Glutamatergic neuron (in vitro differentiated cells): ENCODE data around the gene EEFSEC. TPM values are rescaled to one million over a fixed set of nuclear protein-coding genes. Genes with fewer than 3 reads are reported as not detected.

Experiments used
- DNase-seq: peaks from one replicate; pipeline ENCODE4 v3.0.0; 2022
- H3K27ac Mint-ChIP-seq: one replicate; pipeline ENCODE4 v1.8.0; 2020; ENCODE audit warnings: mild to moderate bottlenecking, mixed read lengths, inconsistent platforms; ENCODE audit not compliant: unreplicated experiment
- H3K27me3 Mint-ChIP-seq: one replicate; pipeline ENCODE4 v1.8.0; 2020; ENCODE audit warnings: mild to moderate bottlenecking, moderate library complexity, mixed read lengths, inconsistent platforms; ENCODE audit not compliant: unreplicated experiment
- H3K36me3 Mint-ChIP-seq: one replicate; pipeline ENCODE4 v1.8.0; 2020; ENCODE audit warnings: mild to moderate bottlenecking, mixed read lengths, inconsistent platforms; ENCODE audit not compliant: unreplicated experiment
- H3K4me1 Mint-ChIP-seq: one replicate; pipeline ENCODE4 v1.8.0; 2020; ENCODE audit warnings: mild to moderate bottlenecking, low read depth, mixed read lengths, inconsistent platforms; ENCODE audit not compliant: unreplicated experiment
- H3K4me3 Mint-ChIP-seq: one replicate; pipeline ENCODE4 v1.8.0; 2020; ENCODE audit warnings: mild to moderate bottlenecking, mixed read lengths, inconsistent platforms; ENCODE audit not compliant: unreplicated experiment
- H3K9me3 Mint-ChIP-seq: one replicate; pipeline ENCODE4 v1.8.0; 2020; ENCODE audit warnings: mild to moderate bottlenecking, moderate library complexity, mixed read lengths, inconsistent platforms; ENCODE audit not compliant: unreplicated experiment
- total RNA-seq: library from RNA; stranded (reverse); fragmentation: NEBNext Ultra II Directional; extraction: Animal tissue kit (Norgen Biotek cat#: 25700); gene quantifications from one replicate; pipeline ENCODE4 v1.2.1, GENCODE V29; 2021; ENCODE audit not compliant: unreplicated experiment
- TF ChIP-seq, protein P1 (sequence below): fragments of 200-600 bp; sonication (generic); IDR thresholded peaks from one replicate; pipeline ENCODE4 v1.5.0; 2021; ENCODE audit not compliant: partially characterized antibody, unreplicated experiment

EEFSEC gene
- total RNA-seq, 1 donor from 2014 or later: 8.3 TPM

GRCh38 chr3:128397484-128397883 is 244.2 kb downstream of the EEFSEC start:
- no peaks in the 10 kb centered on the region for H3K36me3 Mint-ChIP-seq
- no peak overlapping the region for H3K27ac Mint-ChIP-seq
- H3K4me3 Mint-ChIP-seq: no peak overlapping the region
- DNase-seq: no peak
- peaks cover 8% of the 10 kb centered on the region for H3K27me3 Mint-ChIP-seq
- peaks cover 21% of the 10 kb centered on the region for H3K4me1 Mint-ChIP-seq
- TF ChIP-seq, protein P1, sequence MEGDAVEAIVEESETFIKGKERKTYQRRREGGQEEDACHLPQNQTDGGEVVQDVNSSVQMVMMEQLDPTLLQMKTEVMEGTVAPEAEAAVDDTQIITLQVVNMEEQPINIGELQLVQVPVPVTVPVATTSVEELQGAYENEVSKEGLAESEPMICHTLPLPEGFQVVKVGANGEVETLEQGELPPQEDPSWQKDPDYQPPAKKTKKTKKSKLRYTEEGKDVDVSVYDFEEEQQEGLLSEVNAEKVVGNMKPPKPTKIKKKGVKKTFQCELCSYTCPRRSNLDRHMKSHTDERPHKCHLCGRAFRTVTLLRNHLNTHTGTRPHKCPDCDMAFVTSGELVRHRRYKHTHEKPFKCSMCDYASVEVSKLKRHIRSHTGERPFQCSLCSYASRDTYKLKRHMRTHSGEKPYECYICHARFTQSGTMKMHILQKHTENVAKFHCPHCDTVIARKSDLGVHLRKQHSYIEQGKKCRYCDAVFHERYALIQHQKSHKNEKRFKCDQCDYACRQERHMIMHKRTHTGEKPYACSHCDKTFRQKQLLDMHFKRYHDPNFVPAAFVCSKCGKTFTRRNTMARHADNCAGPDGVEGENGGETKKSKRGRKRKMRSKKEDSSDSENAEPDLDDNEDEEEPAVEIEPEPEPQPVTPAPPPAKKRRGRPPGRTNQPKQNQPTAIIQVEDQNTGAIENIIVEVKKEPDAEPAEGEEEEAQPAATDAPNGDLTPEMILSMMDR: no peak
- peaks cover 7% of the 10 kb centered on the region for H3K9me3 Mint-ChIP-seq

DNA sequence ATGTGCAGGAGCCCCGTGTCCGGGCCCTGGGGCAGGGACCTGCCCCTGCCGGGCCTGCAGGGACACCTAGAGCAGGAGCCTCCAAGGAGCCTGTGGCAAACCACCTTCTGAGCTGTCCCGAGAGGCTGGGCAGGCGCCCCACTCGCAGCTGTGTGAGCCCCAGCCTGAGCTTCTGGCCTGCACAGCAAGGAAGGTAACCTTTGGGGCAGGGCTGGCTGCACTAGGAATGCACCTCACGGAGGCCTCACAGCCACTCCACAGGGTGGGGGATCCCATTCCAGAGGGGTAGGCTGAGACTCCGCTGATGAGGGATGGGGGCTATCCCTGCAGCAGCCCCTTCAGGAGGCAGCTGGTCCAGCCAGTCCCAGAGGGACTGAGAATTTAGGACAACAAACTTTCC is 245.3 kb downstream of the EEFSEC start:
- peaks cover 8% of the 10 kb centered on the region for H3K27me3 Mint-ChIP-seq
- H3K36me3 Mint-ChIP-seq: no peaks in the 10 kb centered on the region
- TF ChIP-seq, protein P1: no peak
- DNase-seq: no peak
- no peak overlapping the region for H3K27ac Mint-ChIP-seq
- peaks cover 17% of the 10 kb centered on the region for H3K4me1 Mint-ChIP-seq
- peaks cover 8% of the 10 kb centered on the region for H3K9me3 Mint-ChIP-seq
- H3K4me3 Mint-ChIP-seq: no peak overlapping the region

DNA sequence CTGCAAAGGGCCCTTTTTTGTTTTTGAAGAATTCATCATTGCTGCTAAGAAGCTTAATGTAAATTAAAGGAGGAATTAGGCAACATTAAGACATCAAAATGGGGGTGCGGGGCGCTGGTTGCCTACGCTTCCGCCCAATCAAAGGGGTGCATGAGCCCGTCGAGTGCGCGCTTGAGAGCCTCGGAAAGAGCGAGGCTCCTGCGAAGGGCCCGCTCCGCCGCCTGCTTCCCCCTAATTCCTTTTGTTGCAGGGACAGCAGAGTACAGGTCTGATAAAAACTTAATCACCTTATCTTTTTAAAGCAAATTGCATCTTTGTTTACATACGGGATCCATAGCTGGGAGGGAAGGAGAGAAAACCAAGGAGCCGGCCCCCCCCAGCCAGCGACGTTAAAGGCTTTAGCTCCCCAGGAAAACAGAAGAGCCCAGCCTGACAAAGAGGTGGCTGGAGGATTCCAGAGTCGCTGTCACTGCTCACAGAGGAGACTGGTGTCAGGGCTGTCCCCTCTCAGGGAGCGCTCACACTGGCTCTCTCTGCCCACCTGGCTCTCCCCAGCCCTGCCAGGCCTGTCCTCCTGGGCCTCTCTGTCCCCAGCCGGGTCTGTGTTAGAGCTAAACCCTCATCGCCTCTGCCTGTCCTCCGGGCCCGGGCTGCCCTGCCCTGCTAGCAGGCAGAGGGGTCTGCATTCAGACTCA is 246.1 kb downstream of the EEFSEC start:
- peaks cover 8% of the 10 kb centered on the region for H3K9me3 Mint-ChIP-seq
- TF ChIP-seq, protein P1: no peak
- H3K4me3 Mint-ChIP-seq: no peak overlapping the region
- no peaks in the 10 kb centered on the region for H3K36me3 Mint-ChIP-seq
- peaks cover 23% of the 10 kb centered on the region for H3K4me1 Mint-ChIP-seq
- peaks cover 6% of the 10 kb centered on the region for H3K27me3 Mint-ChIP-seq
- no peak overlapping the region for H3K27ac Mint-ChIP-seq
- DNase-seq: no peak

DNA sequence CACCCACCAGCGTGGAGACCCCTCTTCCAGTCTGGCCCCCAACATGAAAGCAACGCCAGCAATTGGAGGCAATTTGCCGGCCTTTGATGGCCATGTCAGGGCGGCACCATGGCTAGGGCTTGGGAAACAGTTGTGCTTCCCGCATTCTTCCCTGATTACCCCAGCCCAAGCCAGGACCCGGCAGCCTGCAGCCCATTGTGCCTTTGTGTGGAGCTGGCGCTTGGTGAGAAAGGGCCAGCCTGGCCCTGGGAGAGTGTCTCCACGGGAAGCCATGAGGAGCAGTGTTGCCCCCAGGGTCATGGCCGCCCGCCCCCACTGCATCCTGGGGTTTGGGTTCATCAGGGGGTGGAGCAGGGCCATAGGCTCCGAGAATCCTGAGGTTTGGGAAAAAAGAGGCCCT is 247.4 kb downstream of the EEFSEC start:
- no peak for DNase-seq
- Mint-ChIP-seq H3K36me3 (no peaks in the 10 kb centered on the region), H3K27ac (no peak overlapping the region)

DNA sequence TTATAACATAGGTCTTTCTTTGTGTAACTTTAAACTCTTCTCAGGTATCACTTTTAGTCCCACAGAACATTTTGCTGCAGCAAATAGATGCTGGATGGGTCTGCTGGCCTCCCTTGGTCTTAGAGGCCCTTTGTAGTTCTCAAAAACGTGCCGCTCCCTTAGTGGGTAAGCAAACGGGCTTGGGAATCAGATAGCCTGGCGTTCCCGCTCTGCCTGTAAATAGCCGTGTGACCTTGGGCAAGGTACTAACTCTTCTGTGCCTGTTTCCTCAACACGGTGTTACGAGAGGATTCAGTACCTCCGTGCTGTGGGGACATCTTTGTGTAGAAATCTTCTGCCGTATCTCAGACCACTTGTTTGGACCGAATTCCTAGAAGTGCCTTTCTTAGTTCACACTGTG is 249.0 kb downstream of the EEFSEC start:
- no peak for DNase-seq
- TF ChIP-seq, protein P1: no peak
- peak overlapping the region; percentile 36 for H3K27ac Mint-ChIP-seq
- H3K36me3 Mint-ChIP-seq: no peaks in the 10 kb centered on the region
- peaks cover 23% of the 10 kb centered on the region for H3K4me1 Mint-ChIP-seq
- no peak overlapping the region for H3K4me3 Mint-ChIP-seq
- H3K9me3 Mint-ChIP-seq: peaks cover 14% of the 10 kb centered on the region
- peaks cover 10% of the 10 kb centered on the region for H3K27me3 Mint-ChIP-seq

More for the DNA sequence above, 247.4 kb downstream of the EEFSEC start:
- no peak overlapping the region for H3K4me3 Mint-ChIP-seq
- peaks cover 10% of the 10 kb centered on the region for H3K27me3 Mint-ChIP-seq
- H3K9me3 Mint-ChIP-seq: peaks cover 8% of the 10 kb centered on the region
- peaks cover 18% of the 10 kb centered on the region for H3K4me1 Mint-ChIP-seq
- TF ChIP-seq, protein P1: no peak
